ENCODE results near the gene GPC6.

Gene GPC6

DNA sequence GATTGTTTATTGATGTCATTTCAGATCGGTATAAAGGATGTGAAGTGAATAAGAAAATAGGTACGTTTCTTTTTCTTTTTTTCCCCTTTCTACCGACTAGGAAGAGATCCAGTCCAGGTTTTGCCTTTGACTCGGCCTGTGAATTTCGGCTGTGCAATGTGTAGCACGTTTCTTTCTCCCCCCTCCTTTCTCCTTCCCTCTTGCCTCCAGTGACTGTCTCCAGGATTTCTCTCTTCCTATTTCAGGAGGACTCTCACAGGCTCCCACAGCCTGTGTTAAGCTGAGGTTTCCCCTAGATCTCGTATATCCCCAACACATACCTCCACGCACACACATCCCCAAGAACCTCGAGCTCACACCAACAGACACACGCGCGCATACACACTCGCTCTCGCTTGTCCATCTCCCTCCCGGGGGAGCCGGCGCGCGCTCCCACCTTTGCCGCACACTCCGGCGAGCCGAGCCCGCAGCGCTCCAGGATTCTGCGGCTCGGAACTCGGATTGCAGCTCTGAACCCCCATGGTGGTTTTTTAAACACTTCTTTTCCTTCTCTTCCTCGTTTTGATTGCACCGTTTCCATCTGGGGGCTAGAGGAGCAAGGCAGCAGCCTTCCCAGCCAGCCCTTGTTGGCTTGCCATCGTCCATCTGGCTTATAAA, at the start of gene GPC6:
Gene GPC6 (plus strand): TSS at position 185 of the 657 bp plus-strand sequence.
- ChIA-PET CTCF (interaction anchor here (0.6 to 0.7 kb wide), 4 partner anchors 67 to 1393 kb away, joined by 3 read pairs; no protein-coding TSS in a partner anchor), POLR2A (interaction anchor here (0.6 to 3.3 kb wide), 15 partner anchors 9 to 503 kb away, joined by 3 to 21 read pairs (median 4); no protein-coding TSS in a partner anchor)
- no peak for TF ChIP-seq BHLHE40 (IDR thresholded peaks at IDR 0.05; ENCODE audit: borderline replicate concordance)
- TF ChIP-seq SP1 (IDR thresholded peaks at IDR 0.05): no peak
- peak; percentile 48; the same call in 1 of the 2 replicates for TF ChIP-seq ELF4 (IDR thresholded peaks at IDR 0.05)
- no peak for TF ChIP-seq SUZ12 (IDR thresholded peaks at IDR 0.05)
- peak; percentile 74; the same call in 1 of the 2 replicates for TF ChIP-seq FOXM1 (IDR thresholded peaks at IDR 0.05; ENCODE audit: borderline replicate concordance)
- TF ChIP-seq TARDBP (IDR thresholded peaks at IDR 0.05): peak; percentile 70
- TF ChIP-seq, protein P1, sequence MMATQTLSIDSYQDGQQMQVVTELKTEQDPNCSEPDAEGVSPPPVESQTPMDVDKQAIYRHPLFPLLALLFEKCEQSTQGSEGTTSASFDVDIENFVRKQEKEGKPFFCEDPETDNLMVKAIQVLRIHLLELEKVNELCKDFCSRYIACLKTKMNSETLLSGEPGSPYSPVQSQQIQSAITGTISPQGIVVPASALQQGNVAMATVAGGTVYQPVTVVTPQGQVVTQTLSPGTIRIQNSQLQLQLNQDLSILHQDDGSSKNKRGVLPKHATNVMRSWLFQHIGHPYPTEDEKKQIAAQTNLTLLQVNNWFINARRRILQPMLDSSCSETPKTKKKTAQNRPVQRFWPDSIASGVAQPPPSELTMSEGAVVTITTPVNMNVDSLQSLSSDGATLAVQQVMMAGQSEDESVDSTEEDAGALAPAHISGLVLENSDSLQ (IDR thresholded peaks at IDR 0.05): peak; percentile 46
- no peak; the same call in 1 of the 2 replicates for TF ChIP-seq ARNT (IDR thresholded peaks at IDR 0.05)
- peak; percentile 90 for TF ChIP-seq ZNF384 (IDR thresholded peaks at IDR 0.05)
- peak; percentile 93 for TF ChIP-seq CTBP1 (IDR thresholded peaks at IDR 0.05; ENCODE audit: borderline replicate concordance)
- TF ChIP-seq LEF1 (IDR thresholded peaks at IDR 0.05; ENCODE audit: borderline replicate concordance): no peak
- TF ChIP-seq L3MBTL2 (conservative IDR thresholded peaks at IDR 0.05): peak; percentile 98
- DNase-seq (ENCODE audit: extremely low spot score): peak; percentile 83

DNA sequence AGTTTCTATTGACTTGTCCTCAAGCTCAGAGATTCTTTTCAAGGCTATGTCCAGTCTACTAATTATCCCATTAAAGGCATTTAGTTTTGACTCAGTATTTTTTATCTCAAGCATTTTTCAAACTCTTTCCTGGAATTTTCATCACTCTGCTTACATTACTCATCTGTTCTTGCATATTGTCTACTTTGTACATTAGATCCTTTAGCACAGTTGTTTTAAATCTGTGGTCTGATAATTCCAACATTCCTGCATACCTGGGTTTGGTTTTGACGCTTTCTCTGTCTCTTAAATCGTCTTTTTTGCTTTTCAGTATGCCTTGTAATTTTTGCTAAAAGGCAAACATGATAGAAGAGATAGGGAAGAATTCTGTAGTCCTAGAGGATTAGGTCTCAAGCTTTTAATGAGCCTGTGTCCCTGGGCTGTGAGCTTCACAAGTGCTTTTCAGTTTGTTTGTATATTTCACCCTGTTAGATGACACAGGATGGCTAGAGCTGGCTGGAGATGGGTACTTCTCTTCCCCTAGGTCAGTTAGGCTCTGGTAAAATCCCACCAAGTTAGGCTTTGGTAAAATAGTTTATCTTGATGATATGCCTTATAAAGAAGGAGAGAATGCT, 46.1 kb upstream of the GPC6 start:
- ChIA-PET CTCF (no interaction called here), POLR2A (no interaction called here)
- TF ChIP-seq LEF1 (IDR thresholded peaks at IDR 0.05; ENCODE audit: borderline replicate concordance) (no peak), L3MBTL2 (conservative IDR thresholded peaks at IDR 0.05) (no peak), HDGF (IDR thresholded peaks at IDR 0.05; ENCODE audit: borderline replicate concordance) (no peak), SUZ12 (IDR thresholded peaks at IDR 0.05) (no peak), BHLHE40 (IDR thresholded peaks at IDR 0.05; ENCODE audit: borderline replicate concordance) (no peak), TARDBP (IDR thresholded peaks at IDR 0.05) (no peak), SP1 (IDR thresholded peaks at IDR 0.05) (no peak), ELF4 (IDR thresholded peaks at IDR 0.05) (no peak), CTBP1 (IDR thresholded peaks at IDR 0.05; ENCODE audit: borderline replicate concordance) (no peak)
- no peak for DNase-seq (ENCODE audit: extremely low spot score)

DNA sequence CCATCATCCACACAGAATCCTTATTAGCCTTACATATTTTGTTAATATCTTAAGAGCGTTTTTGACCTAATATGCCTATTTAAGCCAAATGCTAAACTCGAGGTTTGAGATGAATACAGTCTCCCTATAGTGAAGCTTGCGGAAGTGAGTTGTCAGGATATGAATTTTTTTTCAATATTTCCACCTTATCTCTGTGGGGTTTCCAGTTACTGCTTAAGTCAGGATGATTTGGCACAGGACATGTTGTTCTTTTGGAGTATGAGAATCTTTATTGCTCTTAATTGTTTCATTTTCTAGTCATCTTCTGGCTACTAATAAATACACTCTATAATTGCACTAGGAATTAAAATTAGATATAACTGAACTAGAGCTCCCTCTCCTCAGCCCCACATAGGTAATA, 44.2 kb upstream of the GPC6 start:
- CTCF ChIA-PET: interaction anchor here (0.8 kb wide), 1 partner anchor 623 kb away, joined by 4 read pairs; no protein-coding TSS in a partner anchor

DNA sequence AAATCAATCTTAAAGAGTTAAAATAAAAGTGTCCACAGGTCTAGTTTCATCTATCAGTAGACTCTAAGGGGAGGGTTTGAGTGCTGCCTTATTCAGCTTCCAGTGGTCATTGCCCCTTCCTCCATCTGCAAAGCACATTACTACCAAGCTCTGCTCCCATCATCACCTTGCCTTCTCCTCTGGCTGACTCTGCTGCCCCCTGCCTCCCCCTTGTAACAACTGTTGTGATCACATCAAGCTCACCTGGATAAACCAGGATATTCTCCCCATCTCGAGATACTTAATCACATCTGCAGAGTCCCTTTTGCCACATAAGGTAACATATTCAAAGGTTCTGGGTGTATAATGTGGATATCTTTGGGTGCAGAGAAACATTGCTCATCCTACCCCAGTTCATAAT, 43.3 kb upstream of the GPC6 start:
- no peak for TF ChIP-seq ARNT (IDR thresholded peaks at IDR 0.05)
- TF ChIP-seq BHLHE40 (IDR thresholded peaks at IDR 0.05; ENCODE audit: borderline replicate concordance): no peak
- no peak for TF ChIP-seq NFRKB (IDR thresholded peaks at IDR 0.05)
- TF ChIP-seq L3MBTL2 (conservative IDR thresholded peaks at IDR 0.05): no peak
- TF ChIP-seq, protein P1 (IDR thresholded peaks at IDR 0.05): no peak
- TF ChIP-seq ELF4 (IDR thresholded peaks at IDR 0.05): no peak
- no peak for TF ChIP-seq SP1 (IDR thresholded peaks at IDR 0.05)
- TF ChIP-seq ZNF384 (IDR thresholded peaks at IDR 0.05): no peak
- ChIA-PET POLR2A (no interaction called here), CTCF (interaction anchor here (1.1 kb wide), 1 partner anchor 216 kb away, joined by 4 read pairs; no protein-coding TSS in a partner anchor)
- DNase-seq (ENCODE audit: extremely low spot score): no peak

More for the DNA sequence above, 44.2 kb upstream of the GPC6 start:
- no peak for TF ChIP-seq FOXA1 (IDR thresholded peaks at IDR 0.05)
- no peak for TF ChIP-seq NFRKB (IDR thresholded peaks at IDR 0.05)
- POLR2A ChIA-PET: no interaction called here
- DNase-seq (ENCODE audit: extremely low spot score): no peak

DNA sequence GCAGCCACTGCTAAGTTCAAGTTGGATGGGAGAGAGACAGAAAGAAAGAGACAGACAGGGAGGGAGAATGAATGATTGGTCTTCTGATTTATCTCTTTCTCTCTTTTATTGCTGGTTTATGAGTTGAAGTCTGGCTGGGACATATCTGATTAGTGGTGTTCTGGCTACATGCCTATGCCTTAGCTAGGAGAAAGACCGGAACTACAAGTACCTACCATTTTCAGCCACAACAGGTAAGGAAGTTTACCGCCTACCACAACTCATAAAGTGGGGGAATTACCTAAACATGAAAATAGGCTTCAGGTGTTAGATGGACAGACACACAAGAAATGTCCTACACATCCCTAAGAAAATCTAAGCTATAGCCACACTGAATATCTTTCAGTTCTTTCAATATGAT, 36.6 kb upstream of the GPC6 start:
- no peak for DNase-seq (ENCODE audit: extremely low spot score)
- CTCF ChIA-PET: no interaction called here
- TF ChIP-seq LEF1 (IDR thresholded peaks at IDR 0.05; ENCODE audit: borderline replicate concordance): no peak
- TF ChIP-seq CTBP1 (IDR thresholded peaks at IDR 0.05; ENCODE audit: borderline replicate concordance): no peak
- TF ChIP-seq, protein P1 (IDR thresholded peaks at IDR 0.05): peak; percentile 29; the same call in 1 of the 2 replicates
- POLR2A ChIA-PET: no interaction called here

DNA sequence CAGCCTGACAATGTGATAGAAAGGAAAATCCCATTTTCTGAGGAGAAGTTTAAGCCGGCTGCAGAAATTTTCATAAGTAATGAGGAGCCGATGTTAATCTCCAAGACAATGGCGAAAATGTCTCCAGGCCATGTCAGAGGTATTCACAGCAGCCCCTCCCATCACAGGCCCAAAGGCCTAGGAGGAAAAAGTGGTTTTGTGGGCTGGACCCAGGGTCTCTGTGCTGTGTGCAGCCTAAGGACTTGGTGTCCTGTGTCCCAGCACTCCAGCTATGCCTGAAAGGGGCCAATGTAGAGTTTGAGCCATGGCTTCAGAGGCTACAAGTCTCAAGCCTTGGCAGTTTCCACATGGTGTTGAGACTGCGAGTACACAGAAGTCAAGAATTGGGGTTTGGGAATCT, 32.9 kb upstream of the GPC6 start:
- ChIA-PET CTCF (no interaction called here), POLR2A (no interaction called here)
- DNase-seq (ENCODE audit: extremely low spot score): no peak
- TF ChIP-seq ZNF384 (IDR thresholded peaks at IDR 0.05) (no peak), FOXA1 (IDR thresholded peaks at IDR 0.05) (no peak), HDGF (IDR thresholded peaks at IDR 0.05; ENCODE audit: borderline replicate concordance) (no peak), LEF1 (IDR thresholded peaks at IDR 0.05; ENCODE audit: borderline replicate concordance) (no peak), TARDBP (IDR thresholded peaks at IDR 0.05) (no peak), SP1 (IDR thresholded peaks at IDR 0.05) (no peak), NFRKB (IDR thresholded peaks at IDR 0.05) (no peak), BHLHE40 (IDR thresholded peaks at IDR 0.05; ENCODE audit: borderline replicate concordance) (no peak), L3MBTL2 (conservative IDR thresholded peaks at IDR 0.05) (no peak)

DNA sequence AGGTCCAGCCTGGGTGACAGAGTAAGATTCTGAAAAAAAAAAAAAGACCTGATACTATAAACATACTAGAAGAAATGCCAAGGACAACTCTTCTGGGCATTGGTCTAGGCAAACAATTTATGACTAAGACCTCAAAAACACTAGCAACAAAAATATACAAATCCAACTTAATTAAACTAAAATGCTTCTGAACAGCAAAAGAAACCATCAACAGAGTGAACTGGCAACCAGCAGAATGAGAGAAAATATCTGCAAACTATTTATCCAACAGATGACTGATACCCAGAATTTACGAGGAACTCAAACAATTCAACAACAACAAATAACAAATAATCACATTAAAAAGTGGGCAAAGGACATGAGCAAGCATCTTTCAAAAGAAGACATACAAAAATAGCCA, 26.8 kb upstream of the GPC6 start:
- DNase-seq (ENCODE audit: extremely low spot score): no peak
- POLR2A ChIA-PET: no interaction called here
- TF ChIP-seq LEF1 (IDR thresholded peaks at IDR 0.05; ENCODE audit: borderline replicate concordance) (no peak), ZNF384 (IDR thresholded peaks at IDR 0.05) (0 out of 2 replicates have a peak, but pooled peaks have one; percentile 4), SUZ12 (IDR thresholded peaks at IDR 0.05) (no peak)
- CTCF ChIA-PET: no interaction called here
